Loucy (cell line): ENCODE results near the gene PROM2.

Source experiments
- H2AFZ ChIP-seq: fragments of 200-600 bp; sonication (generic); 2 replicates; pipeline ENCODE4 v1.6.0; 2016; ENCODE audit warnings: antibody characterized with exemption, mild to moderate bottlenecking, low read length, moderate library complexity
- H3F3A ChIP-seq: fragments of 200-600 bp; 2 replicates; pipeline ENCODE4 v1.6.0; 2016; ENCODE audit warnings: antibody characterized with exemption, low read depth, mild to moderate bottlenecking
- H3K27me3 ChIP-seq: fragments of 200-600 bp; sonication (generic); 2 replicates; pipeline ENCODE4 v1.6.1; 2014; ENCODE audit warnings: low read length, mild to moderate bottlenecking; ENCODE audit not compliant: insufficient read depth, poor library complexity, severe bottlenecking
- H3K36me3 ChIP-seq: fragments of 200-600 bp; sonication (generic); 2 replicates; pipeline ENCODE4 v1.6.1; 2016; ENCODE audit warnings: low read length; ENCODE audit not compliant: insufficient read depth
- H3K4me1 ChIP-seq: fragments of 200-600 bp; sonication (generic); 2 replicates; pipeline ENCODE4 v1.5.1; 2014; ENCODE audit warnings: low read length, mild to moderate bottlenecking; ENCODE audit not compliant: insufficient read depth, poor library complexity, severe bottlenecking
- H3K4me2 ChIP-seq: fragments of 200-600 bp; sonication (generic); 2 replicates; pipeline ENCODE4 v1.6.0; 2014; ENCODE audit warnings: antibody characterized with exemption, low read length, low read depth, mild to moderate bottlenecking; ENCODE audit not compliant: poor library complexity, severe bottlenecking
- H3K4me3 ChIP-seq: fragments of 200-600 bp; sonication (generic); 2 replicates; pipeline ENCODE4 v1.5.1; 2014; ENCODE audit warnings: low read length, mild to moderate bottlenecking, mixed read lengths; ENCODE audit not compliant: poor library complexity, severe bottlenecking
- H3K79me2 ChIP-seq: fragments of 200-600 bp; sonication (generic); 2 replicates; pipeline ENCODE4 v1.6.1; 2014; ENCODE audit warnings: low read length; ENCODE audit not compliant: insufficient read depth
- H3K9ac ChIP-seq: fragments of 200-600 bp; sonication (generic); 2 replicates; pipeline ENCODE4 v1.6.0; 2014; ENCODE audit warnings: mild to moderate bottlenecking, low read depth, low read length, moderate library complexity; ENCODE audit not compliant: poor library complexity, severe bottlenecking
- H3K9me2 ChIP-seq: fragments of 200-600 bp; sonication (generic); replicated peaks from 2 replicates; pipeline ENCODE4 v1.6.1; 2016; ENCODE audit warnings: low read depth, low read length, mixed read lengths
- H3K9me3 ChIP-seq: fragments of 200-600 bp; sonication (generic); 2 replicates; pipeline ENCODE4 v1.6.1; 2014; ENCODE audit warnings: mild to moderate bottlenecking, antibody characterized with exemption, low read length, low read depth; ENCODE audit not compliant: insufficient read depth
- H4K20me1 ChIP-seq: fragments of 200-600 bp; sonication (generic); 2 replicates; pipeline ENCODE4 v1.6.0; 2014; ENCODE audit warnings: antibody characterized with exemption, low read length, mild to moderate bottlenecking; ENCODE audit not compliant: insufficient read depth, poor library complexity, severe bottlenecking
- CTCF ChIP-seq: fragments of 200-600 bp; sonication (generic); conservative IDR thresholded peaks from 2 replicates; pipeline ENCODE4 v1.5.1; 2014; ENCODE audit warnings: mild to moderate bottlenecking, antibody characterized with exemption, low read length
- EZH2phosphoT487 ChIP-seq: fragments of 200-600 bp; IDR thresholded peaks from 2 replicates; pipeline ENCODE4 v1.6.1; 2018; ENCODE audit warnings: antibody characterized with exemption, mild to moderate bottlenecking, moderate library complexity, borderline replicate concordance

The PROM2 gene

GRCh38 chr2:95303191-95303919, 29.1 kb downstream of the PROM2 start:
- no peak overlapping the region for H3K4me3 ChIP-seq
- no peaks in the 10 kb centered on the region for H3K27me3 ChIP-seq
- H4K20me1 ChIP-seq = no peaks in the 10 kb centered on the region
- no peaks in the 10 kb centered on the region for H3K36me3 ChIP-seq
- H3K9ac ChIP-seq = no peak overlapping the region
- H3F3A ChIP-seq = no peaks in the 10 kb centered on the region
- H3K4me1 ChIP-seq = no peaks in the 10 kb centered on the region
- TF ChIP-seq EZH2phosphoT487 (no peak), CTCF (no peak)
- no peaks in the 10 kb centered on the region for H3K79me2 ChIP-seq
- no peak overlapping the region for H2AFZ ChIP-seq
- no peaks in the 10 kb centered on the region for H3K9me2 ChIP-seq
- H3K4me2 ChIP-seq = no peak overlapping the region
- H3K9me3 ChIP-seq = no peaks in the 10 kb centered on the region

DNA sequence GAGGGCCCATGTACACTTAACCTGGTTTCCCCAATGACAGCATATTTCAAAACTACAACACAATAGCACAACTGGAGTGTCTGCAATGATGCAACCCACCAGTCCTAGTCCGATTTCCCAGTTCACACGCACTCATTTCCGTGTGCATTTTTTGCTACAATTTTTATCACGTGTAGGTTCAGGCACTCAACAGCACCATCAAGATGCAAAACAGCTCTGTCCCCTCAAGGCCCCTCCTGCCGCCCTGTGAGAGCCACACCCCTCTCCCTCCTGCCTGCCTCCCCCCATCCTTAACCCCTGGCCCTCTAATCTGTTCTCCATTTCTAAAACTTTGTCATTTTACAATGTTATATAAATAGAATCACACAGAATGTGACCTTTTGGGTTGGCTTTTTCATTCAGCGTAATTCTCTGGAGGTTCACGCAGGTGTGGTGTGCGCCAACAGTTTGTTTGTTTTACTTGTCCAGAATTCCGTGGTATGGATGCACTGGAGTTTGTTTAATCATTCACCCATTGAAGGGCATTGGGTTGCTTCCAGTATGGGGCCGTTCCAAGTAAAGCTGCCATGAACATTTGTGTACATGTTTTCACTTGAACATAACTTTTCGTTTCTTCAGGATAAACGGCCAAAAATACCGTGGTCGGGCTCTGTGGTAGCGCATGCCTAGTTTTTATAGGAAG, 31.3 kb downstream of the PROM2 start:
- no peak overlapping the region for H2AFZ ChIP-seq
- H3K36me3 ChIP-seq = no peaks in the 10 kb centered on the region
- H3K9me3 ChIP-seq = no peaks in the 10 kb centered on the region
- no peaks in the 10 kb centered on the region for H3K9me2 ChIP-seq
- TF ChIP-seq CTCF (no peak), EZH2phosphoT487 (no peak)
- no peaks in the 10 kb centered on the region for H3K27me3 ChIP-seq
- no peaks in the 10 kb centered on the region for H4K20me1 ChIP-seq
- no peaks in the 10 kb centered on the region for H3K79me2 ChIP-seq
- H3K9ac ChIP-seq = no peak overlapping the region
- H3F3A ChIP-seq = no peaks in the 10 kb centered on the region
- H3K4me3 ChIP-seq = no peak overlapping the region
- no peak overlapping the region for H3K4me2 ChIP-seq
- no peaks in the 10 kb centered on the region for H3K4me1 ChIP-seq

- H3K4me3 ChIP-seq = no peak overlapping the region
Measured at GRCh38 chr2:95306336-95306895, 32.2 kb downstream of the PROM2 start.

More at GRCh38 chr2:95306336-95306895, 32.2 kb downstream of the PROM2 start:
- Histone ChIP-seq H3K36me3 (no peaks in the 10 kb centered on the region), H3K9ac (no peak overlapping the region), H3K79me2 (no peaks in the 10 kb centered on the region), H3K4me1 (no peaks in the 10 kb centered on the region), H3K9me2 (no peaks in the 10 kb centered on the region), H4K20me1 (no peaks in the 10 kb centered on the region), H2AFZ (no peak overlapping the region), H3K4me2 (no peak overlapping the region), H3K9me3 (no peaks in the 10 kb centered on the region), H3F3A (no peaks in the 10 kb centered on the region), H3K27me3 (no peaks in the 10 kb centered on the region)
- TF ChIP-seq EZH2phosphoT487 = no peak
- TF ChIP-seq CTCF = no peak
